Measurements from ENCODE around the gene TRPM3.
"Not testable (repeated sequence)": the region's sequence is repeated elsewhere in the genome, so short reads cannot be mapped to it uniquely, and the experiment has no call there.

The TRPM3 gene

DNA sequence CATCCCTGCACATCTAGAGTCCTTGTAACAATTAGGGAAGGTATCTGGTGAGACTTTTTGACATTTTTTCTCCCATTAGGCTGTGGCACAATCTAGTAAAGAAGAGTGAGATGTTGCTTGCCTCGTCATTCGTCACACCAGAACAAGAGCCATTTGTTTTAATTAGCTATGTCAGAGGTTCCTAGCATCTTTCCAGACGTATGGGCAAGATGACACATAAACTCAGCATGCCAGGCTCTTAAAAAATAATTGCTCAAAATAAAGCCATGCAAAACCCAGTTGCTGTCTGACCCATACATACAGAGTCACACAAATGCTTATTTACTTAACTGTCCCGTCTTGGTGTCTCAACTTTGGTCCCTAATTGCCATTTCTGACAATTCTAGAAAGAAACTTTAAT is 125.9 kb downstream of the TRPM3 start:
- DNase-seq (ENCODE audit: low spot score), result no peak

DNA sequence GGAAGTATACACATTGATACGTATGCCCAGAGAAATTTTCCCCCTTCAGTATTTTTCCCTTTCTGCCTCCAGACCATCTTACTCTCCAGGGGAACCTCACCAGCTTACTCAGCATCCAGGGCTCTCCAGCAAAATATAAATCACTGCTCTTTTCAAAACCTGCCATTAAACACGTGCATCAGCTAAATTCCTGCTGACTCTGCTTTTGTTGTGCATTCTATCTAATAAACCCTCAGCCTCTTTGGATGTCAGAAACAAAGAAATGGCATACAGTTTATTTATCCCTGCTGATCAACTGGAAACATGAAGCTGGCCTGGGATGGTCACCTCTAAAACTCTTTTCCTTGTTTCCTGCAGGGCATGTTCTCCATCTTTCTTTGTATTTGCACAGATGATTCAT is 126.8 kb downstream of the TRPM3 start:
- no peak for DNase-seq (ENCODE audit: low spot score)

DNA sequence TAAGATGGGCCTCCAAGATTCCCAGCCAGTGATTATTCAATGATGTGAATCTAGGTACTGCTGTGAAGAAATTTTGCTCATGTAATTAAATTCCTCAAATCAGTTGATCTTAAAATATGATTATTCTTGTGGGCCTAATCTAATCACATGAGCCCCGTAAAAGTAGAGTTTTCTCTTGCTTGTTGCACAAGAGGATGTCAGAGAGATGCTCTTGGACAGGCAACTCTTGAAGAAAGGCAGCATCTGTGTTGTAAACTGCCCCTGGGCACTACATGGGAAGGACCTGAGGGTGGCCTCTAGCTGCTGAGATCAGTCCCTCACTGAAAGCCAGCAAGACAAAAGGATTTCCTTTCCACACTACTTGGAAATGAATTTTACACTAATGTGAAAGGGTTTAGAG is 132.9 kb downstream of the TRPM3 start:
- DNase-seq (ENCODE audit: low spot score), result no peak

DNA sequence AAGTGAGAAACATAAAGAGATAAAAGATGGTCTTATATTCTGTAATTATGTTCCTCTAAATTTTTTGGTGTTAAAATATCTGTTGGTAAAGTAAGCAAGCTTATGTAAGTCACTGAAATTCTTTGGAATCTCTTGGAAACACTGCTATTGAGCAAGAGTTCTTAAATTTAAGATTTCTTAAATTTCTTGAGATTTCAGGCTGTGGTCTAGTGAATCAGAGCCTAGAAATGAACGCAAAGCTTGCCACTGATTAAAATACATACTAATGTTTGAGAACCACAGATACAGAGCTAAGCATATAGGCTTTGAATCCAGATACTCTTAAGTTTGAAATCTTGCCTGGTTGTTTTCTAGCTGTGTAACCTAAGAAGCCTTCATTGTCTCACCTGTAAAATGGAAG is 133.4 kb downstream of the TRPM3 start:
- no peak for DNase-seq (ENCODE audit: low spot score)

DNA sequence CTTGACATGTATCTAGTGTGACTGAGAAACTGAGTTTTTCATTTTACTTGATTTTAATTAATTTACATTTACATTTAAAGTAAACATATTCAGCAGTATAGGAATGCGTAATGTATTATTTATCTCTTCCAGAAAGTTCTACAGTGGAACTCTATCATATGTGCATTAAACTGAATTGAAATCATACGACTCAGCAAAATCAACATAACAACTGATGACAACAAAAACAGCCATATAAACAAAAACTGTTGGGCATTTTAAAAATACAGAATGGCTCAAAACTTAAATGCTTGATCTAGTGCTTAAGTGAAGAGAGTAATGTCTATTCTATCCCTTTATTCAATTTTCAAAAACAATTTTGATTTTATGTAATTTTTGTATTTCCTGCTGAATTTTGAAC is 134.4 kb downstream of the TRPM3 start:
- no peak for DNase-seq (ENCODE audit: low spot score)

DNA sequence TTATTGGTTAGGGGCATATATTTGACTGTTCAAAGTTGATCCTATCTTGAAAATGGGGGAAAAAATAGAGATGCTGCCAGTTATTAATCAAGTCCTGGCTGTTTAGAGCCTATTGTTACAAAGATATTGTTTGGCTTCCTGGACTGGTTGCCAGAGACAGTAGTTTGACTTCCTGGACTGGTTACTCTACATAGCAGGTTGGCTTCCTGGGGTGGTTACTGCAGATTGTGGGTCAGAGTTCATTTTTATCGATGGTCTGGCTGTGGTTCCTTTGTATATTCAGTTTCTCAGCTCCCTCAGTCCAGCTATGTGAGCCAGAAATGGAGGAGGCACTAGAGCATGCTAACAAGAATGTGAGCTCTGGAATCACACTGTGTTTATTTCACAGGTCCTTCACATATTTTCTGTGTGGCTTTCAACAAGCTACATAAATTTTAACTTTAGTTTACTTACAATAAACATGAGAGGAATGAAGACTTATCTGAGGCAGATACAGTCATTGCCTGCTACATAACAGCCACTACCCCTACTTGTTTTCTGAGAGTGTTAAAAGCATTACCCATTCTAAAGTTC is 137.6 kb downstream of the TRPM3 start:
- DNase-seq (ENCODE audit: low spot score), result no peak

- DNase-seq (ENCODE audit: low spot score), result no peak
Measured at GRCh38 chr9:70981312-70981711, 140.1 kb downstream of the TRPM3 start.

GRCh38 chr9:70979966-70980365 is 141.5 kb downstream of the TRPM3 start:
- no peak for DNase-seq (ENCODE audit: low spot score)

DNA sequence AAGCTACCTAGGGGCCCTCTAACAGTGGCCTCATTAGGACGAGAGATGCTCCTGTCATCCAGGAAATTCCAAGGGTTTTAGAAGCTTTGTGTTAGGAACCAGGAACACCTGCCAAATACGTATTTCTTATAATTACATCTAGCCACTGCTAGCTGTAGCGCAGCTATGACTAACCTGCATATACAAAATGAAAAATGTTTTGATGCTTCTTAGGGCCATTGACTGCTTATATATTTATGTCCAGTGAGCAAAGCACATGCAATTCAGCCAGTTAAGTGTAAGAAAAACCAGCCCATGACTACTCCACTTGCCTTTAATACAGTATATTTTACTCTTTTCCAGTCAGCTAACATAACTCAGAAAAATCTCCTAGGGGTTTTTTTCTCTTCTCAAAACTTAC is 143.3 kb downstream of the TRPM3 start:
- DNase-seq (ENCODE audit: low spot score), result no peak

DNA sequence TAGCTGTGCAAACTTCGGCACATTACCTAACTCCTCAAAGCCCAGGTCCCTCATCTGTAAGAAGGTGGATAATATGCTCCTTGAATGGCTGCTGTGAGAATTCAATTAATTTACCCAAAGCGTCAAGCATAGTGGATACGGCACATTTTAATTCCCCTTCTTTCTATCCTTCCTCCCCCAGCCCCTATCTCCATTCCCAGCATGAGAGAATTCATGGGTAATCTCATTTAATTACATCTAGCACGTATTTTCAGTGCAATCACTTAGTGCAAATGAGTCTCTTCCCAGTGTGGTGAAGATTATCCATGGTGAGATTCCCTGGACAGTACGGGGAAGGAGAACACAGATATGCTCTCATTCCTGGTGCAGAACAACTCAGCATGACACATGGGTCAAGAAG is 145.6 kb downstream of the TRPM3 start:
- no peak for DNase-seq (ENCODE audit: low spot score)

DNA sequence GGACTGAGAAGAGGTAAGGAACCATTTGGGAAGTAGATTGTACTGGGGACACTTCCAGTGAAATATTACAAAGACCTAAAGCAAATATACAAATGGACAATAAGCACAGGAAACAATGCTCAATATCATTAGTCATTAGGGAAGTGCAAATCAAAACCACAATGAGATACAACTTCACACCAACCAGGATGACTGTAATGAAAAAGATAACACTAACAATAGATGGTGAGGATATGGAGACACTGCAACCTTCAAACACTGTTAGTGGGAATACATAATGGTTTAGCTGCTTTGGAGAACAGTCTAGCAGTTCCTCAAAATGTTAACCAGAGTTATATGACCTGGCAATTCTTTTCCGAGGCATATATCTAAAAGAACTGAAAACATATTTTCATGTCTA is 149.7 kb downstream of the TRPM3 start:
- no peak for DNase-seq (ENCODE audit: low spot score)

DNA sequence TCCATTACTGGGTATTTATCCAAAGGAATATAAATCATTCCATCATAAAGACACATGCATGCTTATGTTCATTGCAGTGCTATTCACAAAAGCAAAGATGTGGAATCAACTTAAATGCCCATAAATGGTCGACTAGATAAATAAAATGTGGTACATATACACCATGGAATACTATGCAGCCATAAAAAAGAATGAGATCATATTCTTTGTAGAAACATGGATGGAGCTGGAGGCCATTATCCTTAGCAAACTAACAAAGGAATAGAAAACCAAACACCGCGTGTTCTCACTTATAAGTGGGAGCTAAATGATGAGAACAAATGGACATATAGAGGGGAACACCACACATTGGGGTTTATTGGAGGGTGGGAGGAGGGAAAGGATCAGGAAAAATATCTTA is 155.0 kb downstream of the TRPM3 start:
- DNase-seq (ENCODE audit: low spot score), result not testable (repeated sequence)

GRCh38 chr9:70964861-70965260 is 156.6 kb downstream of the TRPM3 start:
- DNase-seq (ENCODE audit: low spot score), result no peak

DNA sequence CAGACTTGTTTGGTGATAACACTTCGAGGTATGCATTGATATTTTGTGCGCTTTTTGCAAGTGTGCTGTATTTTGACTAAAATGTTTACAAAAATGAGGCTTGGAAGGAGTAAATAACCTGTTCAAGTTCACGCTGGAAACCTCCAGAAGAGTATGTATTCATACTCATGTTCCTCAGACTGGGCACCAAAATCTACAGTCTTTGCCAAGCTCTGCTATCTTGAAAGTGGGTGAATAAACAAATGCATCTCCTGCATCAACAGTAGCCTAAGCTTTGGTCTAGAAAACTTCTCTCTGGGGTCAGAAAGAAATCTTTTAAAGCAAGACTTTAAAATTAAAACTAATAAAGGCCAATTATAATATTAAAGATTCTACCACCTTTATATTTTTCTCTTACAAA is 157.9 kb downstream of the TRPM3 start:
- DNase-seq (ENCODE audit: low spot score), result no peak

DNA sequence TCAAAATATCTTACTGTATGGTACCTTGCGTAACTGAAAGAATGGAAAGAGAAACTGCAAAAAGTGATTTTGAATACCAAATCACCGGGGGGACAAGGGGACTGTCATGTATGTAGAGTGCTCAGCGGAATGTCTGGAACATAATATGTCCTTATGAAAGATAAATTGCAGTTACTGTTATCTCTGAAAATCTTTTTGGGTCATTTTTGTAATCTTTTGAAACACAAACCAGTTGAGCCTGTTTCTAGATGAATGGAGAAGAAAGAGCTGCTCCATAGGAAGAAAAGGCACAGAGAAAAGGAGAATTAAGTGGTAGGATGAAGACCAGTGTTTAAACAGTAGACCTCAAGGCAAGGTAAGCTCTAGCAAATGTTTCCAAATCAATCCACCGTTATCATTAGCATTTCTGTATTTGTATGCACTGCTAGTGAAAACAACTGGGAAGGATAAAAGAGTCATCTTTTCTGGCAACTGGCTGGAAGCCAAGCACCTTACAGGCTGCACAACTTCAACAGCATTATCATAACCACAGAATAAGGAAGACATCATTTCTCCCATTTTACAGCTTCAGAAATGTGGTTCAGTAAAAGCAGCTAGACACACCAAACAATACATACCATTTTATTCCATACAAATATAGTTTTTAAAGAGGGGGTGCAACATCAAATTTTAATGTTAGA is 158.5 kb downstream of the TRPM3 start:
- DNase-seq (ENCODE audit: low spot score), result no peak

- no peak for DNase-seq (ENCODE audit: low spot score)
Measured at GRCh38 chr9:70959366-70959765, 162.1 kb downstream of the TRPM3 start.

DNA sequence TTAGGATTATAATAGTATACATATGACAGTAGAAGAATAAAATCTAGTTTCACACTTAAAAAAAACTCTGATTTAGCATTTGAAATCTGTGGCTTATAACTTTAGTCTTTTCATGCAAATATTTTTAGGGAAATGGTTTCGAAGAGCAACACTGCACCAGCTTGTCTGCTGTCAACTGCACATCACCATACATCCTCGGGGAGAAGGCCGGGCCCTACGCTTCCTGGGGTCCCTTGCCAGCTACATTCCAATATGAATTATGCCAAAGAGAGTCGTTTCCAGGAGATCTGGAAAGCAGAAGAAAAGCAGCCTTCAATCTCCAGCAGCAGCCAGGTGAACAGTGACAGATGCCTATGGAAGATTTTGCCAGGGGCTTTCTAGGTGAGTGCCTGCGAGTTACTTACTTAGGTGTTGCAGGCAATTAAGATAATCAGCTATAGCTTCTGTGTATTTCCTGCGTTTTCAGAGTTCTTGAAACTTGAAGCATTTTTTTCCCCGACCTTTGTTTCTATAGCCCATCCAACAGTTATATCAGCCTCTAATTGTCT is 166.8 kb downstream of the TRPM3 start:
- no peak for DNase-seq (ENCODE audit: low spot score)

DNA sequence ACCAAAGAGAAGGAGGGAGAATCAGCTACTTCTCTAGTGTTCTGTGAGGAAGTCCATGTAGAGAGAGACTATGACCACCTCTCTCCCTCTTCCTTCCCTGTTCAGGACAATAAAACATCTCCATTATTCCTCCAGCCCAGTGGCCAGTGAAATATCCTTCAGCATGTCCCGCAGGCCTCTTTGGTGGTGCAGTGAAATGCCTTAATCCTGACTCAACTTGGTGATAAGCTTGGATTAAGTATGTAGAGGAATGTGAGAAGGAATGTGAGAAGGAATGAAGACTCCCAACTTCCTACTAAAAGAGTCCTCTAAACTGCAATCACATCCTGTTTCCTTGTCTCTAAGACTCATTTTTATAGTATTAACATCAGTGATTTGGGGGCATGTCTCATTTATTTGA is 167.3 kb downstream of the TRPM3 start:
- DNase-seq (ENCODE audit: low spot score), result no peak

GRCh38 chr9:70951749-70952727 is 169.4 kb downstream of the TRPM3 start:
- DNase-seq (ENCODE audit: low spot score), result no peak

GRCh38 chr9:70950270-70950669 is 171.2 kb downstream of the TRPM3 start:
- no peak for DNase-seq (ENCODE audit: low spot score)

- DNase-seq (ENCODE audit: low spot score), result no peak
Measured at GRCh38 chr9:70949239-70949638, 172.2 kb downstream of the TRPM3 start.

GRCh38 chr9:70948744-70949143 is 172.7 kb downstream of the TRPM3 start:
- no peak for DNase-seq (ENCODE audit: low spot score)

- DNase-seq (ENCODE audit: low spot score), result no peak
Measured at GRCh38 chr9:70947511-70947910, 173.9 kb downstream of the TRPM3 start.

Measured in Ammon's horn (tissue), 1 donor.